AG04449 (cell line): ENCODE measurements around the gene C5AR2.
"Not testable (repeated sequence)": the region's sequence is repeated elsewhere in the genome, so short reads cannot be mapped to it uniquely, and the experiment has no call there.

Experiments
- CTCF ChIA-PET: fragments of 350-600 bp; formaldehyde crosslinking; extraction: SDS; loops from one replicate; lab custom pipeline; 2021; ENCODE audit warnings: antibody characterized with exemption; lab: Yijun Ruan, JAX
- POLR2A ChIA-PET: fragments of 400-600, 350-600 bp; formaldehyde crosslinking; extraction: SDS; loops from one replicate; lab custom pipeline; 2020; ENCODE audit warnings: antibody characterized with exemption, inconsistent platforms; lab: Yijun Ruan, JAX
- DNase-seq: peaks from one replicate; pipeline ENCODE4 v3.0.0-alpha.2; 2010; ENCODE audit warnings: low read depth, low spot score
- H3K4me3 ChIP-seq: 2 replicates; pipeline ENCODE4 v1.5.1; 2011; ENCODE audit warnings: low read depth, mild to moderate bottlenecking, control low read depth, low read length
- TF ChIP-seq, protein P1 (sequence below): IDR thresholded peaks from one replicate; pipeline ENCODE4 v1.5.1; 2011; ENCODE audit warnings: mild to moderate bottlenecking, moderate library complexity, low read length, control low read depth, inconsistent platforms; ENCODE audit not compliant: insufficient read depth; ENCODE audit errors: missing control alignments

Gene C5AR2

DNA sequence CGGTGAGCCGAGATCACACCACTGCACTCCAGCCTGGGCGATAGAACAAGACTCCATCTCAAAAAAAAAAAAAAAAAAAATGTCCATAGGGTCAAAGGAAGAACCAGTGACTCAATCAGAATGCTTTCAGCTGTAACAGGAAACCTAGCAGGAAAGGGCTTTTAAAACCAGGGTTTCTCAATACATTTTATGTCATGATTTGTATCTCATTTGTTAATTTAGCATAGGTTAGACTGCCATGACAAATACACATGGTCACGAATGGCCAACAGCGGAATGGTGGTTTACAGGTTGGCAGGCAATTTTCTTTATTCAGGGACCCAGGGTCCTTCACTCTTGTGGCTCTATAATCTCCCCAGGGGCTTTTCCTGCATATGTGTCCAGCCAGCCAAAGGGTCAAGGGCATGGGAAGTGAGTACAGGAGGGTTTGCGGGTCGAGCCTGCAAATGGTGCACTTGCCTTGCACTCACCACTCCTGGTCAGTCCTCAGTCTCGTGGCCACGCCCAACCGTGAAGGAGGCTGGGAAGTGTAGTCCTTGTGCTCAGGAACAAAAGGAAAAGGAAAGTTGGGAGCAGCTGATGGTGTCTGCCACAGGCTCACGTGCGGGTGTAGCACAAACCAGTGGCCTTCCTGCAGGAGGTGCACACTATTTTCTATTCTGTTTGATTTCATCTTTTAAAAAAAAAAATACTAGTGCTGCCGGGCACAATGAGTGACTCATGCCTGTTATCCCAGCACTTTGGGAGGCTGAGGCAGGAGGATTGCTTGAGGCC lies 32.0 kb downstream of the C5AR2 start:
- POLR2A ChIA-PET = no interaction called here
- no peak overlapping the region for H3K4me3 ChIP-seq
- TF ChIP-seq, protein P1, sequence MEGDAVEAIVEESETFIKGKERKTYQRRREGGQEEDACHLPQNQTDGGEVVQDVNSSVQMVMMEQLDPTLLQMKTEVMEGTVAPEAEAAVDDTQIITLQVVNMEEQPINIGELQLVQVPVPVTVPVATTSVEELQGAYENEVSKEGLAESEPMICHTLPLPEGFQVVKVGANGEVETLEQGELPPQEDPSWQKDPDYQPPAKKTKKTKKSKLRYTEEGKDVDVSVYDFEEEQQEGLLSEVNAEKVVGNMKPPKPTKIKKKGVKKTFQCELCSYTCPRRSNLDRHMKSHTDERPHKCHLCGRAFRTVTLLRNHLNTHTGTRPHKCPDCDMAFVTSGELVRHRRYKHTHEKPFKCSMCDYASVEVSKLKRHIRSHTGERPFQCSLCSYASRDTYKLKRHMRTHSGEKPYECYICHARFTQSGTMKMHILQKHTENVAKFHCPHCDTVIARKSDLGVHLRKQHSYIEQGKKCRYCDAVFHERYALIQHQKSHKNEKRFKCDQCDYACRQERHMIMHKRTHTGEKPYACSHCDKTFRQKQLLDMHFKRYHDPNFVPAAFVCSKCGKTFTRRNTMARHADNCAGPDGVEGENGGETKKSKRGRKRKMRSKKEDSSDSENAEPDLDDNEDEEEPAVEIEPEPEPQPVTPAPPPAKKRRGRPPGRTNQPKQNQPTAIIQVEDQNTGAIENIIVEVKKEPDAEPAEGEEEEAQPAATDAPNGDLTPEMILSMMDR = no peak
- CTCF ChIA-PET = interaction anchor here (0.8 to 9.8 kb wide), 4 partner anchors 11 to 59 kb away, joined by 3 to 87 read pairs (median 4); partner anchors contain the start of gene DHX34
- DNase-seq = no peak

DNA sequence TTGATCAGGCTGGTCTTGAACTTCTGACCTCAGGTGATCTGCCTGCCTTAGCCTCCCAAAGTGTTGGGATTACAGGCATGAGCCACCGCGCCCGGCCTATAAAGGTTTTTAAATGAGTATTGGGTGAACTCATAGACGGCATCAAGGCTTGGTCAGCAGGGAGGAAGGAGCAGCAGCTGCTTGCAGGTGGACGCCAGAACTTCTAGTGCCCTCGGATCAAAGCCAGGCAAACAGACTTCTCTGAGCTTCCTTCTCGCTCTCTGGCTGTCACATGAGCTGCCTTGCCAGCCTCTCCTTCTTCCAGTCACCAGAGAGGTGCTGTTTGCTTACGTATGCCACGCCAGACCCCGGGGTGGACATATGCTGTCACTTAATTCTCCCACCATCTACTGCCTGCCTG lies 33.5 kb downstream of the C5AR2 start:
- CTCF ChIA-PET = interaction anchor here (1.0 to 9.8 kb wide), 4 partner anchors 11 to 61 kb away, joined by 3 to 87 read pairs (median 6); partner anchors contain the start of gene DHX34
- DNase-seq, POLR2A ChIA-PET, H3K4me3 ChIP-seq: not testable (repeated sequence)

DNA sequence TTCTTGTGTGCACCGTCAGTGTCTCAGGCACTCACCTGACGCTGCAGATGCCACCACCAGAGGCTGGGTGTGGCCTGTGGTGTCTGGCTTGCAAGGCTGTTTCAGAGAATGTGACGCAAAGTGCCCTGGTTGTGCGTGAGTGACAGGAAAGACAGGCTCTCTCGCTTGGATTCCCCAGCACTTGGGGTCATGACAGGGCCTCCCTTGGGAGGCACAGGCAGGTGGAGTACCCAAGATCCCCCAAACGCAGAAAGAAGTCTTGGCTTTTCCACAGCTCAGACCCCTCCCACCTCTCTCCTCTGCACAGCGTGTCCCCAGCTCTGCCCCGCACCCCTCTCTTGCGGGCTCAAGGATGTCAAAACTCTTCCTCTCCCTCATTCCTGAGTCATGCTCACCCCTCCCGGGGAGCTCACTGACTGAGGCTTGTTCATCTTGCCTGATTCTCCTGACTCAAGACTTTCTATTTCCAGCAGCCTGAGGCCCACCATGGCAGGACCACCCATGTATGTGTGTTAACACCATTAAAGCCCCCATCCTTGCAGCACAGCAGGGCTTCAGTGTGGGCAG lies 38.2 kb downstream of the C5AR2 start:
- no peak overlapping the region for H3K4me3 ChIP-seq
- peak; percentile 16 for DNase-seq
- POLR2A ChIA-PET = no interaction called here
- CTCF ChIA-PET = interaction anchor here (1.6 to 4.5 kb wide), 4 partner anchors 13 to 73 kb away, joined by 4 to 31 read pairs (median 12); partner anchors contain the start of gene DHX34
- TF ChIP-seq, protein P1 = no peak

DNA sequence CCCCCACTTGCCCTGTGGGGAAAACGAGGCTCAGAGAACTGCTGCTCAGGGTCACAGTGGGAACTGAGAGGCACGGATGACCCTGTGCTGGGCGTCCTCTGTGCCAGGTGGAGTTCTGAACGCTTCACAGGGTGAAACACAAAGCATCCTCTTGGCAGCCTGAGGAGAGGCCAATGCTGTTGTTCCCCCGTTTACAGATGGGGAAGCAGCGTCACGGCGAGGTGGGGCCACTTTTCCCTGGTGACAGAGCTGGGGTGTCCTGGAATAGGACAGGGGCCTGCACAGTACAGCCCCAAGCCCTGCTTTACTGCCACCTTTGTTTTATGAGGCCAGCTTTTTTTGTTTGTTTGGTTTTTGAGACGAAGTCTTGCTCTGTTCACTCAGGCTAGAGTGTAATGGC lies 39.3 kb downstream of the C5AR2 start:
- TF ChIP-seq, protein P1 = no peak
- no peak overlapping the region for H3K4me3 ChIP-seq
- POLR2A ChIA-PET = no interaction called here
- CTCF ChIA-PET = interaction anchor here (0.9 to 4.5 kb wide), 4 partner anchors 21 to 76 kb away, joined by 4 to 31 read pairs (median 11); partner anchors contain the start of gene DHX34
- DNase-seq = no peak

DNA sequence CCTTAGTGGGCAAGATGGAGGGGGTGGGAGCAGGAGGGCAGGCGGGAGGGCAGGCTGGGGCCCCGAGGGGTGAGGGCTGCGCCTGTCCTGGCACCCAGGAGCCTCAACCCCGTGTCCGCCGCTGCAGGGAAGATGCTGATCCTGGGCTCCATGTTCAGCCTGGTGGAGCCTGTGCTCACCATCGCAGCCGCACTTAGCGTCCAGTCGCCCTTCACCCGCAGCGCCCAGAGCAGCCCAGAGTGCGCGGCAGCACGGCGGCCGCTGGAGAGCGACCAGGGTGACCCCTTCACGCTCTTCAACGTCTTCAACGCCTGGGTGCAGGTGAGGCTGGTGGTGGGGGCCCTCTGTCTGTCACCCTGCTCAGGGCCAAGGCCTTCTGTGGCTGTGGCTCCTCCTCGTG lies 40.6 kb downstream of the C5AR2 start:
- ChIA-PET CTCF (interaction anchor here (1.2 to 4.5 kb wide), 2 partner anchors 23 to 26 kb away, joined by 4 to 31 read pairs; partner anchors contain the start of gene DHX34), POLR2A (no interaction called here)
- no peak overlapping the region for H3K4me3 ChIP-seq
- no peak for DNase-seq
- TF ChIP-seq, protein P1 = no peak

DNA sequence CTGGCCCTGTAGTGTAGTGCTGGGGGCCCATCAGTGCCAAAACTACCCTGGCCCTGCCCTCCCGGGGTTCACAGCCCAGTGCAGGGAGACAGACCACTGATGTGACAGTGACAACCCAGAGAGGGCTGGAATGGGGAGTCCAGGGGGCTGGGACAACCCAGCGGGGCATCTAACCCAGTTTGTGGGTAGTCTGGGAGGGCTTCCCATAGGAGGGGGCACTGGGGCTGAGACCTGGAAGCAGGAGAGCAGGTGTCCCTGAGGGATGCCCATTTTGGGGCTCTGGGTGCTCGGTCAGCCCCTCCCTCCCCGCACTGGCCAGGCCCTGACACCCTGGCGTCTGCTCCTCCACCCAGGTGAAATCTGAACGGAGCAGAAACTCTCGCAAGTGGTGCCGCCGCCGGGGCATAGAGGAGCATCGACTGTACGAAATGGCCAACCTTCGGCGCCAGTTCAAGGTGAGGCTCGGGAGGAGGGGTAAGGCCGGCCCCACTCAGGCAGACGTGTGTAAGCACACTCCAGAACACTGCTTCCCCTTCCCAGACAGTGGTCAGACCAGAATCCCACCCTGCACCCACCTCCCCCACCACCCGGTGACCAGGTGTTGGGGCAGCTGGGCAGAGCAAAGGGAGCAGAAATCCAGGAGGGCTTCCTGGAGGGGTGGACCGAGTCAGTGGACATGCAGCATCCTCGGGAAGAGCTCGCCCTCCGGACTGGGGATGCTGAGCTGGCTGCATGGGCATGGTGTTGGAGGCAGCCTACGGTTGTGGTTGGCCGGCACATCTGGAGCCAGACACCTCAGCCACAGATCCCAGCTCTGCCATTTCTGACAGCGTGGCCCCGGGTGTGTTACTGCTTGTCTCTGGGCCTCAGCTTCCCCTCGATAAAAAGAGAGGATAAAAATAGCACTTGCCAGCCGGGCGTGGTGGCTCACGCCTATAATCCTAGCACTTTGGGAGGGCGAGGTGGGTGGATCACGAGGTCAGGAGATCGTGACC lies 41.6 kb downstream of the C5AR2 start:
- no peak overlapping the region for H3K4me3 ChIP-seq
- ChIA-PET CTCF (interaction anchor here (0.5 to 2.3 kb wide), 4 partner anchors 17 to 163 kb away, joined by 3 to 17 read pairs (median 5); partner anchors contain the start of gene DHX34), POLR2A (no interaction called here)
- TF ChIP-seq, protein P1 = no peak
- DNase-seq = no peak
